Activated CD8-positive, alpha-beta T cell treated with anti-CD3 and anti-CD28 coated beads for 36 hours (primary cell): ENCODE measurements around the gene LGALS8. TPM values are rescaled to one million over a fixed set of nuclear protein-coding genes. Genes with fewer than 3 reads are reported as not detected.

Experiments
- ATAC-seq: fragments of 200-7000 bp; cut with Tn5 transposase; one replicate; pipeline ENCODE4 v1.10.0; 2021; ENCODE audit warnings: mild to moderate bottlenecking, moderate library complexity
- CTCF ChIA-PET: fragments of 350-600 bp; sonication (Branson Sonifier 250); formaldehyde crosslinking; loops from one replicate; lab custom pipeline; 2021; ENCODE audit warnings: antibody characterized with exemption; lab: Charles Lee
- POLR2A ChIA-PET: fragments of 350-600 bp; sonication (Branson Sonifier 250); formaldehyde crosslinking; loops from one replicate; lab custom pipeline; 2021; ENCODE audit warnings: antibody characterized with exemption; lab: Charles Lee
- DNase-seq: peaks from one replicate; pipeline ENCODE4 v3.0.0-alpha.2; 2020
- H3K27ac Mint-ChIP-seq: one replicate; pipeline ENCODE4 v1.8.0; 2021; ENCODE audit warnings: mild to moderate bottlenecking, mixed read lengths
- H3K27me3 Mint-ChIP-seq: one replicate; pipeline ENCODE4 v1.8.0; 2021; ENCODE audit warnings: mixed read lengths
- H3K36me3 Mint-ChIP-seq: one replicate; pipeline ENCODE4 v1.8.0; 2021; ENCODE audit warnings: low read depth, mixed read lengths
- H3K4me1 Mint-ChIP-seq: one replicate; pipeline ENCODE4 v1.8.0; 2021; ENCODE audit warnings: low read depth, mixed read lengths
- H3K4me3 Mint-ChIP-seq: one replicate; pipeline ENCODE4 v1.8.0; 2021; ENCODE audit warnings: mild to moderate bottlenecking, moderate library complexity, mixed read lengths
- H3K9me3 Mint-ChIP-seq: one replicate; pipeline ENCODE4 v1.8.0; 2021; ENCODE audit warnings: mixed read lengths
- intact Hi-C: fragments of 100-400 bp; cut with micrococcal nuclease; formaldehyde crosslinking; loops from one replicate; pipeline ENCODE4 v1.10.0; 2022
- total RNA-seq, 2 experiments: library from RNA; stranded (reverse); gene quantifications; one replicate each; pipeline ENCODE4 v1.2.3, GENCODE V29; 2021
- TF ChIP-seq, protein P1 (sequence below): fragments of 200-600 bp; IDR thresholded peaks from one replicate; pipeline ENCODE4 v1.8.0; 2022; ENCODE audit warnings: antibody characterized with exemption, mild to moderate bottlenecking

Gene LGALS8
- total RNA-seq, 2 experiments from 2014 or later, result 87.3 to 89.3 TPM

DNA sequence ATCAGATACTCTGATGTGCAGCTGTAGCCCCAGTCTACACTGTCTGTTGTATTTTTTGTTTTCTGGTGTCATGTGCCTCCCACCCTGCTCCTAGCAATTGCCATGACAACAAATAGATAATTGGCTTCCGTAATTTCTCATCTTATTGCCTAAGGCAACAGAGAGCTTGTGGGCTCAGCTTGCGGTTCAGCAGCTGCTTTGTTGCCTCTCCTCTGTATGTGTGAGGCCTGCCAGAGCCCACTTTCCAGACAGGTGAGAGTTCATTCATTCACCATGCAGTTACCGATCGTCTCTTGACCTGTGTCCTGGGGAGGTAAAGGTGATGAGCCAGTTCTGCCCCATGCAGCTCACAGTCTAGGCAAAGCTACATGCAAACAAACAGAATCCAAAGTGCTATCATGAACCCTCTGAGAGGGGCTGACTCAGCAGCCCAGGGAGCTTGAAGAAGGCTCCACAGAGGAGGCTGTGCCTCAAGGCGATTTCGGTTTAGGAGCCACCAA, 11.9 kb downstream of the LGALS8 start:
- H3K9me3 Mint-ChIP-seq, result no peaks in the 10 kb centered on the region
- TF ChIP-seq, protein P1, sequence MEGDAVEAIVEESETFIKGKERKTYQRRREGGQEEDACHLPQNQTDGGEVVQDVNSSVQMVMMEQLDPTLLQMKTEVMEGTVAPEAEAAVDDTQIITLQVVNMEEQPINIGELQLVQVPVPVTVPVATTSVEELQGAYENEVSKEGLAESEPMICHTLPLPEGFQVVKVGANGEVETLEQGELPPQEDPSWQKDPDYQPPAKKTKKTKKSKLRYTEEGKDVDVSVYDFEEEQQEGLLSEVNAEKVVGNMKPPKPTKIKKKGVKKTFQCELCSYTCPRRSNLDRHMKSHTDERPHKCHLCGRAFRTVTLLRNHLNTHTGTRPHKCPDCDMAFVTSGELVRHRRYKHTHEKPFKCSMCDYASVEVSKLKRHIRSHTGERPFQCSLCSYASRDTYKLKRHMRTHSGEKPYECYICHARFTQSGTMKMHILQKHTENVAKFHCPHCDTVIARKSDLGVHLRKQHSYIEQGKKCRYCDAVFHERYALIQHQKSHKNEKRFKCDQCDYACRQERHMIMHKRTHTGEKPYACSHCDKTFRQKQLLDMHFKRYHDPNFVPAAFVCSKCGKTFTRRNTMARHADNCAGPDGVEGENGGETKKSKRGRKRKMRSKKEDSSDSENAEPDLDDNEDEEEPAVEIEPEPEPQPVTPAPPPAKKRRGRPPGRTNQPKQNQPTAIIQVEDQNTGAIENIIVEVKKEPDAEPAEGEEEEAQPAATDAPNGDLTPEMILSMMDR, result no peak
- H3K4me1 Mint-ChIP-seq, result peaks cover 32% of the 10 kb centered on the region
- DNase-seq (no peak), ATAC-seq (no peak)
- POLR2A ChIA-PET, result interaction anchor here (1.0 to 1.2 kb wide), 3 partner anchors 9 to 18 kb away, joined by 3 to 6 read pairs (median 4); no protein-coding TSS in a partner anchor
- peaks cover 52% of the 10 kb centered on the region for H3K36me3 Mint-ChIP-seq
- CTCF ChIA-PET, result interaction anchor here (1.3 to 1.7 kb wide), 2 partner anchors 14 to 25 kb away, joined by 4 read pairs; no protein-coding TSS in a partner anchor
- intact Hi-C loops, result no loop called here
- no peak overlapping the region for H3K4me3 Mint-ChIP-seq
- no peak overlapping the region for H3K27ac Mint-ChIP-seq
- H3K27me3 Mint-ChIP-seq, result no peaks in the 10 kb centered on the region

DNA sequence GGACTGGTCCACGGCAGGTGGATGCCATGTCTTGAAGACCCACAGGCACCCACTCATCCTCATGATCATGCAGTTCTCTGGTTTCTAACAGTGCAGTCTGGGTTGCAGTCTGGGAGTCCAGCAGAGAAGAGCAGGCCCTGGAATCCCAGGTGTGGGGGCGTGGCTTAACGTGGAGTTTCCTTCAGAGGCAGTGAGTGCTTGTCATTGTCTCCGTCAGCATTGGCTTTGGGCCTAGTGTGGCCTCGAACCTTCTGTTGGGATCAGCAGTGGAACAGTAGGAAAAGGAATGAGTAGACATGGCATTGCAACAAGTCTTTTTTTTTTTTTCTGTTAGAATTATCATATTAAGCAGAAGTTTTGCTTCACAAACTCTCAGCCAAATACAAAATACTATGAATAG, 12.8 kb downstream of the LGALS8 start:
- CTCF ChIA-PET, result interaction anchor here (1.7 kb wide), 1 partner anchor 24 kb away, joined by 4 read pairs; no protein-coding TSS in a partner anchor
- Mint-ChIP-seq H3K27ac (no peak overlapping the region), H3K36me3 (peaks cover 47% of the 10 kb centered on the region), H3K4me1 (peaks cover 28% of the 10 kb centered on the region), H3K9me3 (no peaks in the 10 kb centered on the region), H3K4me3 (no peak overlapping the region), H3K27me3 (no peaks in the 10 kb centered on the region)
- no peak for DNase-seq
- intact Hi-C loops, result no loop called here
- no peak for ATAC-seq
- POLR2A ChIA-PET, result no interaction called here
- TF ChIP-seq, protein P1, result no peak

DNA sequence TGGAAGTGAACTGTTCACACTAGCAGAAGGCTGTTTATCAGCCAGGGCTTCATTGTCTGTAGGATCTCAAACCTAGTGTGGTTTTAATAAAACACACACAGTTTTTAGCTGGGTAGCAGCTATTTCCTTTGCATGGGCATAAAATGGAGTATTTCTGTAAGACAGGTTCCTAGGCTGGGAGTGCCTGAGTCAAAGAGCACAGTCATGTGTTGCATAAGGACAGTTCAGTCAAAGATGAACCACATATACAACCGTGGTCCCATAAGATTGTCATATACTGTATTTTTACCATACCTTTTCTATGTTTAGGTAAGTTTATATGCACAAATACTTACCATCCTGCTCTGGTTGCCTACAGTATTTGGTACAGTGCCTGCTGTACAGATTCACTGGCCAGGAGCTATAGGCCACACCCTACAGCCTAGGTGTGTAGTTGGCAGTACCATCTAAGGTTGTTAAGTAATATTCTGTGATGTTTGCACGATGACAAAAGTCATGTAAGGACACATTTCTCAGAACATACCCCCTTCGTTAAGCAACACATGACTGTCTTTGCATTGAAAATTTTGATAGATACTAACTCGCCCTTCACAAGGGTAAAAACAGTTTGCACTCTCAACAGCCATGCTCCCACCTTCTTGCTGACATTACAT, 17.2 kb downstream of the LGALS8 start:
- CTCF ChIA-PET, result no interaction called here
- POLR2A ChIA-PET, result no interaction called here
- intact Hi-C loops, result no loop called here
- Mint-ChIP-seq H3K9me3 (no peaks in the 10 kb centered on the region), H3K27ac (peak overlapping the region; percentile 21), H3K4me1 (peaks cover 12% of the 10 kb centered on the region), H3K4me3 (no peak overlapping the region), H3K36me3 (peaks cover 68% of the 10 kb centered on the region), H3K27me3 (no peaks in the 10 kb centered on the region)
- DNase-seq, result no peak
- no peak for ATAC-seq
- TF ChIP-seq, protein P1, result no peak

DNA sequence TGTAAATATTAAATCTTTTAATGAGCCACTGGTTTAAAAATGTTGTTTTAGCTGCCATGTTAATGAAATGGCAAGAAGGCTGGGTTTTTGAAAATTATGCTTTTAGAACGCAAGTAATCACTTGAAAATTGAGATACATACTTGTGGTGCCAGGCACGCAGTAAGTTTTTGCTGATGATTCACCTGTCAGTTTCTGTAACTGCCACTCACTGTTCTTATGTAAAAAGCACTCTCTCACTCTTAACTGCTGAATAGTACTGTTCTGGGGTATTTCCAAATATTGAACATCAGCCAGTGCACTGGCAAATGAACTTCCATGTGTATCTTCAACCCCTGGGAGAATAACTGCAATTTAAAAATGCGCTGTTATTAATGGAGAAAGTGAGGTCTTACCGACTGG, 17.9 kb downstream of the LGALS8 start:
- Mint-ChIP-seq H3K27me3 (no peaks in the 10 kb centered on the region), H3K9me3 (no peaks in the 10 kb centered on the region), H3K4me1 (peaks cover 19% of the 10 kb centered on the region), H3K27ac (peak overlapping the region; percentile 2), H3K4me3 (no peak overlapping the region), H3K36me3 (peaks cover 69% of the 10 kb centered on the region)
- no peak for DNase-seq
- TF ChIP-seq, protein P1, result no peak
- CTCF ChIA-PET, result no interaction called here
- POLR2A ChIA-PET, result no interaction called here
- intact Hi-C loops, result no loop called here
- no peak for ATAC-seq

DNA sequence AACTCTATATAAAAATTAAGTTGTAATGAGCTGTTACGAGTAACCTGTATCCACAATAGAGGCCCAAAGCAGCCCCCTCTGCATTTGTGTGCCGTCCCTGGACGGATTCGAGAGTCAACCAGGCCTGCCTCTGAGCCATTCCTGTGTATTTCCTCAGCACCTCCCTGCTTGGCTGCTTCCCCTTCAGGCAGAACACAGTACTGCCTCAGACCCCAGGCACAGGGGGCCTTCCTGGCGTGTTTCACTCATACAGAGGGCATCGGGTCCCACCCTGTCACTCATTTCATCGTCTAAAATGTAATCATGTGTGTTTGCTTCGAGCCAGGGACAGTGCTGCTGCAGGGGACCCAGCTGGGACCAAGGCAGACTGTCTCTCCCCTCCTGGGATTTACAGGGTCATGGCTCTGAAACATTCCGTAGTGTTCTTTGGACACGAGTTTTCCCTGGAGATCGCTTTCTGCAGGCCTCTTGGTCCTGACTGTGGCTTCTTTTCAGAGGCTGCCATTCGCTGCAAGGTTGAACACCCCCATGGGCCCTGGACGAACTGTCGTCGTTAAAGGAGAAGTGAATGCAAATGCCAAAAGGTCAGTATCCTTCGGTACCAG, 19.4 kb downstream of the LGALS8 start:
- POLR2A ChIA-PET, result interaction anchor here (0.6 to 1.7 kb wide), 2 partner anchors 7 to 344 kb away, joined by 3 to 6 read pairs; no protein-coding TSS in a partner anchor
- intact Hi-C loops, result no loop called here
- Mint-ChIP-seq H3K27me3 (no peaks in the 10 kb centered on the region), H3K4me1 (peaks cover 23% of the 10 kb centered on the region), H3K36me3 (peaks cover 78% of the 10 kb centered on the region), H3K27ac (no peak overlapping the region), H3K4me3 (no peak overlapping the region), H3K9me3 (no peaks in the 10 kb centered on the region)
- CTCF ChIA-PET, result no interaction called here
- ATAC-seq (peak; percentile 54), DNase-seq (no peak)
- TF ChIP-seq, protein P1, result no peak
